ENCODE measurements around the gene MXRA8.

Gene MXRA8

GRCh38 chr1:1354271-1355247 is 3.8 kb downstream of the MXRA8 start:
- H3K4me2 ChIP-seq (ENCODE audit: low read depth, low read length, poor library complexity, severe bottlenecking) = no peak overlapping the region
- H3K79me2 ChIP-seq (ENCODE audit: insufficient read depth, low read length) = no peaks in the 10 kb centered on the region
- TF ChIP-seq CTCF (IDR thresholded peaks at IDR 0.05; ENCODE audit: insufficient read depth, low read length, poor library complexity, severe bottlenecking) = no peak
- no peak for TF ChIP-seq EZH2phosphoT487 (conservative IDR thresholded peaks at IDR 0.05; ENCODE audit: low read length)
- no peak overlapping the region for H3K27ac ChIP-seq (ENCODE audit: low read depth, low read length)
- H3K9me3 ChIP-seq (ENCODE audit: insufficient read depth, low read length) = no peaks in the 10 kb centered on the region
- peaks cover 6% of the 10 kb centered on the region; the same call in 1 of the 2 replicates for H3F3A ChIP-seq (ENCODE audit: insufficient read depth)
- H3K9ac ChIP-seq (ENCODE audit: low read length) = no peak overlapping the region
- no peaks in the 10 kb centered on the region for H3K9me2 ChIP-seq (replicated peaks; ENCODE audit: insufficient read depth, low read length)
- no peak overlapping the region for H2AFZ ChIP-seq (ENCODE audit: low read depth, low read length, severe bottlenecking)
- no peaks in the 10 kb centered on the region for H3K36me3 ChIP-seq (ENCODE audit: low read length)
- H3K4me3 ChIP-seq (ENCODE audit: insufficient read depth, low read length, poor library complexity, severe bottlenecking) = no peak overlapping the region
- no peaks in the 10 kb centered on the region for H3K27me3 ChIP-seq (ENCODE audit: low read length)
- H4K20me1 ChIP-seq (ENCODE audit: low read depth, low read length) = no peaks in the 10 kb centered on the region

GRCh38 chr1:1353389-1354151 is 4.8 kb downstream of the MXRA8 start:
- no peaks in the 10 kb centered on the region for H3K36me3 ChIP-seq (ENCODE audit: low read length)
- H2AFZ ChIP-seq (ENCODE audit: low read depth, low read length, severe bottlenecking) = no peak overlapping the region
- H4K20me1 ChIP-seq (ENCODE audit: low read depth, low read length) = no peaks in the 10 kb centered on the region
- H3K27ac ChIP-seq (ENCODE audit: low read depth, low read length) = no peak overlapping the region
- no peak overlapping the region for H3K4me2 ChIP-seq (ENCODE audit: low read depth, low read length, poor library complexity, severe bottlenecking)
- H3K4me3 ChIP-seq (ENCODE audit: insufficient read depth, low read length, poor library complexity, severe bottlenecking) = no peak overlapping the region
- TF ChIP-seq EZH2phosphoT487 (conservative IDR thresholded peaks at IDR 0.05; ENCODE audit: low read length) (no peak), CTCF (IDR thresholded peaks at IDR 0.05; ENCODE audit: insufficient read depth, low read length, poor library complexity, severe bottlenecking) (no peak)
- H3K9ac ChIP-seq (ENCODE audit: low read length) = no peak overlapping the region
- H3K79me2 ChIP-seq (ENCODE audit: insufficient read depth, low read length) = no peaks in the 10 kb centered on the region
- H3K9me2 ChIP-seq (replicated peaks; ENCODE audit: insufficient read depth, low read length) = no peaks in the 10 kb centered on the region
- H3K9me3 ChIP-seq (ENCODE audit: insufficient read depth, low read length) = no peaks in the 10 kb centered on the region
- H3K27me3 ChIP-seq (ENCODE audit: low read length) = no peaks in the 10 kb centered on the region
- H3F3A ChIP-seq (ENCODE audit: insufficient read depth) = peaks cover 6% of the 10 kb centered on the region; the same call in 1 of the 2 replicates

- Histone ChIP-seq H4K20me1 (ENCODE audit: low read depth, low read length) (no peaks in the 10 kb centered on the region), H3K4me2 (ENCODE audit: low read depth, low read length, poor library complexity, severe bottlenecking) (no peak overlapping the region), H3K36me3 (ENCODE audit: low read length) (no peaks in the 10 kb centered on the region), H3K27ac (ENCODE audit: low read depth, low read length) (no peak overlapping the region), H3K4me3 (ENCODE audit: insufficient read depth, low read length, poor library complexity, severe bottlenecking) (no peak overlapping the region), H3K9me2 (replicated peaks; ENCODE audit: insufficient read depth, low read length) (no peaks in the 10 kb centered on the region), H2AFZ (ENCODE audit: low read depth, low read length, severe bottlenecking) (no peak overlapping the region), H3K27me3 (ENCODE audit: low read length) (no peaks in the 10 kb centered on the region), H3K9me3 (ENCODE audit: insufficient read depth, low read length) (no peaks in the 10 kb centered on the region), H3K9ac (ENCODE audit: low read length) (no peak overlapping the region), H3K79me2 (ENCODE audit: insufficient read depth, low read length) (no peaks in the 10 kb centered on the region), H3F3A (ENCODE audit: insufficient read depth) (peaks cover 6% of the 10 kb centered on the region; the same call in 1 of the 2 replicates)
- TF ChIP-seq CTCF (IDR thresholded peaks at IDR 0.05; ENCODE audit: insufficient read depth, low read length, poor library complexity, severe bottlenecking) = no peak
- no peak for TF ChIP-seq EZH2phosphoT487 (conservative IDR thresholded peaks at IDR 0.05; ENCODE audit: low read length)
These were observed 5.5 kb downstream of the MXRA8 start for GRCh38 chr1:1352786-1353388.
